ENCODE data around the gene PTPRN2.
"Not testable (repeated sequence)": the region's sequence is repeated elsewhere in the genome, so short reads cannot be mapped to it uniquely, and the experiment has no call there.

Gene PTPRN2

GRCh38 chr7:157500989-157501540 is 1086.6 kb downstream of the PTPRN2 start:
- DNase-seq, result not testable (repeated sequence)

DNA sequence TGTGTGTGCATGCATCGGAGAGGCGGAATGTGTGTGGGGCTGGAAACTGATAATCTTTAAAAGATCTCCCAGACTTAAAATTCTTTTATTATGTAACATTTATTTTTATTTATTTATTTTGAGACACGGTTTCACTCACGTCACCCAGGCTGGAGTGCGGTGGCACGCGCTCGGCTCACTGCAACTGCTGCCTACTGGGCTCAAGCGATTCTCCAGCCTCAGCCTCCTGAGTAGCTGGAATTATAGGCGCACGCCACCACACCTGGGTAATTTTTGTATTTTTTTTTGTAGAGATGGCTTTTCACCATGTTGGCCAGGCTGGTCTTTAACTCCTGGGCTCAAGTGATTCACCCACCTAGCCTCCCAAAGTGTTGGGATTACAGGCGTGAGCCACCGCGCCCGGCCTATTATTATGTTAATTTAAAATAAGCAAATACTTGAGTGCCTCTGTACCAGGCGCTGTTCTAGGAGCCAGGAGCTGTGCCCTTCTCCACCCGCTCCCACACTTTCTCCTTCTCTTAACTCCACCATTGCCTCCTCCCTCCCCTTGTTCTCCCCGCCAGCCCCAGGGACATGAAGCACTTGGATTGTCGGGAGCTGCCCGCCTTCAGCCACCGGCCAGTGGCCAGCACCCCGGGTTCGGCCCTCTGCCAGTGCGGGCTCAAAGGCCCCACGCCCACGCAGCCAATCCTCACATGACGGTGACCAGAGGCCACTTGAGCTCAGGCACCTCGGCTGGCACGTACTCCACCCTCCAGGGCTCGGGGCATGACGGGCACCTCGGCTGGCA is 1087.3 kb downstream of the PTPRN2 start:
- DNase-seq, result no peak

DNA sequence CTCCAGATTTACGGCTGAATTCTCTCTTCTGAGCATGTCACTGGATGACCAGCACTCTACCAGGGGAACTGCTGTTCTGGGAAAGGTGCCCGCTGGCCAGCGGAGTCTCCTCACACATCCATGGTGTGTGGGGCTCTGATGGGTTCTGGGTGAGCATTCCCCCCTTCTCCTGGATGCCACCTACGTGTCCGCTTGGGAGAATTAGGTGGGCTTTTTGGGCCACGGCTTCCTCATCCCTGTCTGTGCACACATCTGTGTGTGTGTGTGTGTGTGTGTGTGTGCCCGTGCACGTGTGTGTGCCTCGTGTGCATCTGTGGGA is 1087.8 kb downstream of the PTPRN2 start:
- no peak for DNase-seq

DNA sequence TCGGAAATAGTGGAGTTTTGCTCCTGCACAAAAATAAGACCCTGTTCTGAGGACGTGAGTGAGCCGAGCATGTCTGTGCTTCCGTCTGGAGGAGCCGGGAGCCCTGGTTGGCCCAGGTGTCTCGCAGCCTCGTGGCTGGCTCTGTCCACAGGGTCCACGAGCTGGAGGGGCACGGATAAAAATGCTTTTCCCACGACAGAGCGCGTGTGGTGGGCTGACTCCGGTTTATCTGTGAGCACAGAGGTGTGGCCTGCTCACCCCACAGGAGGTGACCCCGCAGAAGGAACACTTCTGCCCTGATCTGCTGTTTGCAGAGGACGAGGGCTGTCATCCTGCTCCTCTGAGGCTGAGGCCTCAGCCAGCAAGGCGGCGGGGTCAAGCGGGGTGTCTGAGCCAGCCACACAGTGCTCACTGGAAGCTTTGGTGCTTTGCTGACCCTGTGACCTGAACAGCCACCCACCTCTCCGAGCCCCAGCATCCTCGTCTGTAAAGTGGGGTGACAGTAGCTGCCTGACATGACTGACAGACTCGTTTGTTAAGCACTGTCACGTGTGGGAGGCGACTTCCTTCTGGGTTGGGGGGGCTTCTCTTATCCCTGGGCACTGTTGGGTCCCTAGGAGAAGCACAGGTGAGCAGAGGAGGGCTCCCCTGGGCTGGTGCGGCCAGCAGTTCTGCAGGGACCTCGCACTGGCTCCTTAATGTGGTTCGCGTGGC is 1088.3 kb downstream of the PTPRN2 start:
- DNase-seq, result no peak

DNA sequence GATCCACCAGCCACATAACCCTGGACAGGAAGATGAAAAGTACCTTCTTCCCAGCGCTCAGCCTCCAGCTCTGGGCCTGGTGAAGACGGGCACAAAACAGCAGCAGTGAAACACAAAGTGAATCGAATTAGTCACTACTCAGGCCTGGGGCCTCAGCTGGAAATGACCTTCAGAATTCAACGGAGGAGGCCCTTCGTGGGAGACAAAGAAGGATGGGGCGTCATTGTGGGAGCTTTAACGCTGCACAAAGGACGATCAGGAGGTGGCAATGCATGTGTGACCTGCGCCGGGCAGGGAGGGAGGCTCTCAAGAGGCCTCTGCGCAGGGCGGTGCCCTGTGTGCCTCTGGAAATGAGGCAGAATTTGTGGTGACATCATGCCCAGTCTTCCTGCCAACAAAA is 1089.0 kb downstream of the PTPRN2 start:
- DNase-seq, result no peak

DNA sequence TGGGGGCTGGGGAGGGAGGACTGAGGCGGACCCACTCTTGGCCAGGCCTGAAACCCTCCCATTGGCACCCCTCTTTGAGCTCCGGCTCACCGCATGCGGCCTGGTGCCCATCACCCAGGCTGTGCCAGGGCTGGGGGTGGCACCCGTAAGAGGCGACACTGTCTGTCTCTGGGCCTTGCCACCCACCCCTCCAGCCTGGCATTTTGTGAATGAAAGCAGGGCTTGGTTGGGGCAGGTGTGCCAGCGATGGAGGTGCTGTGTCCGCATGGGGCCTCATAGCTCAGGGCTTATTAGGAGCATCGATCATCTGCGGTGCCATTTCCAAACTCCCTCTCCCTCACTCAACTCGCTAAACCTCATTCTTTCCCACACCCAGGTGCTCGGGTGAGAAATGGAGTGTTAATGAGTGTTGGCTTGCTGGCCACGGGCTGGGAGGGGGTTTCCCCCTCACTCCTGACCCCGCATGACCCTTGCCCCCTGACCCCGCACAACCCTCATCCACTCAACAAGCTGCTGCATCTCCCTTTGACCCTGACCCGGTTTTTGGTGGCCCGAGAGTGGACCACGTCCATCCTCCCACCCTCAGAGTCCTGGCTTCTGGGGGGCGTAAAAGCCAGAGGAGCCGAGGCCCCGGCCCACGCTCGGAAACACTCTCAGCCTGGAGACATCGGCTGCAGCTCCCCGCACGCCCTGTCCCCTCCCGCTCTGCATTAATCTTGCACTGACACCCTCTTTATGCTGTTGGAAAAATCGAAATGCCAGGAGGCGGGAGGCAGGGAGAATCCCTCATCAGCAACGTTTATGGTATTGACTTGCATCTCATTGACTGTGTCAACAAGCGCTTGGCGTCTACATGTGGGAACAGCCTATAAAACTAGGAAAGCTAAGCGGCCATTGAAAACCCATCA is 1089.6 kb downstream of the PTPRN2 start:
- no peak for DNase-seq

GRCh38 chr7:157497367-157497743 is 1090.3 kb downstream of the PTPRN2 start:
- no peak for DNase-seq

- no peak for DNase-seq
Measured at GRCh38 chr7:157496416-157497275, 1091.0 kb downstream of the PTPRN2 start.

DNA sequence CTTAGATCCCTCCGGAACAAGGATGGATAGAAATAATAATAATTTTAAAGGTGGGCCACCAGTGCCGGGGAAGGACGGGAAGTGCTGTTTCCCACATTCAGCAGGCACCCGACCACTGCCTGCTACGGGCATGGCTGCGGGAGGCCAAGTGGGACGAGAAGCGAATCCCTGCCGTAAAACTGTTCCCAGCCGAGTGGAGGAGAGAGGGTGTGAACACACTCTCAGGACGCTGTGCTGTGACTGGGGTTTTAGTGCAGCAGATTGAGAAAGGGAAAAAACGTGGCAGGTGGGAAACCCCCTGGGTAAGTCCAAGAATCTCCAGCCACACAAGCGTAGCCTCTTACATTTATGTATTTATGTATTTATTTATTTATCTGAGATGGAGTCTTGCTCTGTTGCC is 1092.0 kb downstream of the PTPRN2 start:
- DNase-seq, result no peak

GRCh38 chr7:157495177-157495553 is 1092.5 kb downstream of the PTPRN2 start:
- DNase-seq, result no peak

DNA sequence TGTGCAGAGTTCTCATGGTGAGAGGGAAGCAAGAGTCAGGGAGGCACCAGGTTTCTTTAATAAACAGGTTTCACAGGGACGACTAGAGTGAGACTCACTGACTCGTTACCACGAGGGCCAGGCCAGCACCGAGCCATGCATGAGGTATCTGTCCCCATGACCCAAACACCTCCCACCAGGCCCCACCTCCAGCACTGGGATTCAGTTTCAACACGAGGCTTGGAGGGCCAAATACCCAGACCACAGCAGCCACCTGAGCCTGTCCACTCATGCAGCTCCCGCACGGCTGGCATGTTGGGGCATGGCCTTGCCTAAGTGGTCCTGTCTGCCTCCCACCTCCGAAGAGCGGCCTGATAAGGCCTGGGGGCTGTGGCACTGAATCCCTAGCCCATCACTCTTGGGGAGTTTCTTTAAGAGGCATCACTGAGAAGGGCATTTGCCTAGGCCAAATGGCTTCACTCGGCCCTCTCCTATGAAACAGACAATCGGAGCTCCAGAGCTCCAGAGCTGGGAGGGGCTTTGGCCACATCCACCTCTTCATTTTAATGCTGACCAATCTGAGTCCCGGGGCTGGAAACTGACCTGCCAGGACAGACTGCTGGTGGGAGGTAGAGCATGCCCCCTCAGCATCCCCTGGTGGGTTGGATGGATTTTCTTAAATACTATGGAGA is 1093.0 kb downstream of the PTPRN2 start:
- no peak for DNase-seq

- no peak for DNase-seq
Measured at GRCh38 chr7:157493776-157494175, 1093.8 kb downstream of the PTPRN2 start.

DNA sequence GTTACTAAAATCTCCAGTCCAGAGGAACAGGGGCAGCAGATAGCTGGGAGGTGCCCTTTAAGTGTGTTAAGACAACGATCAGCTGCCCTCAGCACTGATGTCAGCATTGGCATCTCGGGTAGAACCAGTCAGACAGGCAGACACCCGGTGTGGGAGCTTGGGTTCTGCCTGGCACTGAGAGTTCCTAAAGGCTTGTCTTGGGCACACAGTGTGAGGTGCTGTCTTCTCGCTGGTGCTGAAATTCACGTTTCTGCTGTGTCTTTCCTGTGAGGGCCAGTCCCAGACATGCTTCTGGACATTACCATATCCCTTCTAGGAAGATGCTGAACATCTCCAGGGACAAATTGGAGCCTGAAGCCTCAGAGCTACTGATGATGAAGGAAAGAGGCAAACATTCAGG is 1094.6 kb downstream of the PTPRN2 start:
- DNase-seq, result no peak

DNA sequence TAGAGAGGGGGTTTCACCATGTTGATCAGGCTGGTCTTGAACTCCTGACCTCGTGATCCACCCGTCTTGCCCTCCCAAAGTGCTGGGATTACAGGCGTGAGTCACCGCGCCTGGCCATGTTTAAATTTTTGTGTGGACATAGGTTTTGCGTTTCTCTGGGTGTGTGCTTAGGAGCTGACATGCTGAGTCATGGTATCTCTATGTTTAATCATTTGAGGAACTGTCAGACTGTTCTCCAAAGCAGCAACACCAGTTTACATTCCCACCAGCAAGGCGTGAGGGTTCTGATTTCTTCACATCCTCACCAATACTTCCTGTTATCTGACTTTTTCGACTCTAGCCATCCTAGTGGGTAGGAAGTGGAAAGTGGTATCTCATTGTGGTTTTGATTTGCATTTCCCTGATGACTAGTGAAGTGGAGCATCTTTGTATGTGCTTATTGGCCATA is 1097.1 kb downstream of the PTPRN2 start:
- peak; percentile 25 for DNase-seq

GRCh38 chr7:157489870-157490269 is 1097.8 kb downstream of the PTPRN2 start:
- not testable (repeated sequence) for DNase-seq

Data from fibroblast of upper back skin (primary cell).